ENCODE measurements around the gene GSG1L2. TPM values are rescaled to one million over a fixed set of nuclear protein-coding genes. Genes with fewer than 3 reads are reported as not detected.

Gene GSG1L2
- polyA plus RNA-seq, result not detected

GRCh38 chr17:9821921-9822320 is at the start of gene GSG1L2:
Gene GSG1L2, minus strand, starts transcription at chr17:9822079. Its CDS starts 8 bp downstream, at chr17:9822071.
- Mint-ChIP-seq H3K9me3 (no peaks in the 10 kb centered on the region), H3K36me3 (peaks cover 0 to 3% (median 0%) of the 10 kb centered on the region in 3 donors), H3K4me1 (no peaks in the 10 kb centered on the region), H3K4me3 (no peak within 1 kb of the TSS), H3K27me3 (ENCODE audit: low read depth in 3 of 3) (peaks cover 6 to 16% (median 10%) of the 10 kb centered on the region in 3 donors), H3K27ac (no peak within 1 kb of the TSS)
- no peak for DNase-seq

GRCh38 chr17:9868552-9868951 is 46.7 kb upstream of the GSG1L2 start:
- no peak for DNase-seq
- H3K27me3 Mint-ChIP-seq (ENCODE audit: low read depth in 3 of 3), result peaks cover 2 to 6% (median 6%) of the 10 kb centered on the region in 3 donors
- H3K27ac Mint-ChIP-seq, result no peak overlapping the region
- H3K9me3 Mint-ChIP-seq, result no peaks in the 10 kb centered on the region
- peaks cover 0 to 3% (median 0%) of the 10 kb centered on the region in 3 donors for H3K36me3 Mint-ChIP-seq
- H3K4me3 Mint-ChIP-seq, result no peak overlapping the region
- no peaks in the 10 kb centered on the region for H3K4me1 Mint-ChIP-seq

GRCh38 chr17:9865586-9865985 is 43.7 kb upstream of the GSG1L2 start:
- H3K36me3 Mint-ChIP-seq, result peaks cover 0 to 3% (median 0%) of the 10 kb centered on the region in 3 donors
- H3K4me1 Mint-ChIP-seq, result no peaks in the 10 kb centered on the region
- H3K9me3 Mint-ChIP-seq, result peaks cover 0 to 4% (median 0%) of the 10 kb centered on the region in 6 donors
- no peak overlapping the region for H3K4me3 Mint-ChIP-seq
- no peak overlapping the region for H3K27ac Mint-ChIP-seq
- H3K27me3 Mint-ChIP-seq (ENCODE audit: low read depth in 3 of 3), result peaks cover 2 to 7% (median 4%) of the 10 kb centered on the region in 3 donors
- DNase-seq, result no peak

- Mint-ChIP-seq H3K4me1 (no peaks in the 10 kb centered on the region), H3K27me3 (ENCODE audit: low read depth in 3 of 3) (peaks cover 2 to 13% (median 3%) of the 10 kb centered on the region in 3 donors), H3K27ac (no peak overlapping the region), H3K4me3 (no peak overlapping the region), H3K36me3 (peaks cover 0 to 2% (median 0%) of the 10 kb centered on the region in 3 donors), H3K9me3 (peaks cover 0 to 9% (median 2%) of the 10 kb centered on the region in 6 donors)
- DNase-seq, result no peak
Observed at GRCh38 chr17:9862949-9863348, 41.1 kb upstream of the GSG1L2 start.

GRCh38 chr17:9862220-9862619 is 40.3 kb upstream of the GSG1L2 start:
- H3K4me3 Mint-ChIP-seq, result no peak overlapping the region
- DNase-seq, result no peak
- no peaks in the 10 kb centered on the region for H3K36me3 Mint-ChIP-seq
- peaks cover 2 to 13% (median 3%) of the 10 kb centered on the region in 3 donors for H3K27me3 Mint-ChIP-seq (ENCODE audit: low read depth in 3 of 3)
- peaks cover 0 to 9% (median 2%) of the 10 kb centered on the region in 6 donors for H3K9me3 Mint-ChIP-seq
- H3K4me1 Mint-ChIP-seq, result no peaks in the 10 kb centered on the region
- H3K27ac Mint-ChIP-seq, result no peak overlapping the region

GRCh38 chr17:9860851-9861250 is 39.0 kb upstream of the GSG1L2 start:
- Mint-ChIP-seq H3K4me1 (no peaks in the 10 kb centered on the region), H3K36me3 (no peaks in the 10 kb centered on the region), H3K27ac (no peak overlapping the region), H3K4me3 (no peak overlapping the region), H3K27me3 (ENCODE audit: low read depth in 3 of 3) (peaks cover under 1 to 16% (median 3%) of the 10 kb centered on the region in 3 donors), H3K9me3 (peaks cover 0 to 9% (median 2%) of the 10 kb centered on the region in 6 donors)
- DNase-seq, result no peak

GRCh38 chr17:9859781-9860180 is 37.9 kb upstream of the GSG1L2 start:
- Mint-ChIP-seq H3K4me1 (no peaks in the 10 kb centered on the region), H3K36me3 (no peaks in the 10 kb centered on the region), H3K4me3 (no peak overlapping the region), H3K27ac (no peak overlapping the region), H3K9me3 (peaks cover 0 to 9% (median 2%) of the 10 kb centered on the region in 6 donors), H3K27me3 (ENCODE audit: low read depth in 3 of 3) (peaks cover 0 to 14% (median 3%) of the 10 kb centered on the region in 3 donors)
- DNase-seq, result no peak

- H3K27ac Mint-ChIP-seq, result no peak overlapping the region
- no peak overlapping the region for H3K4me3 Mint-ChIP-seq
- no peaks in the 10 kb centered on the region for H3K36me3 Mint-ChIP-seq
- no peaks in the 10 kb centered on the region for H3K4me1 Mint-ChIP-seq
- peaks cover 0 to 5% (median 3%) of the 10 kb centered on the region in 6 donors for H3K9me3 Mint-ChIP-seq
- no peak for DNase-seq
- H3K27me3 Mint-ChIP-seq (ENCODE audit: low read depth in 3 of 3), result peaks cover 0 to 22% (median 3%) of the 10 kb centered on the region in 3 donors
Observed at GRCh38 chr17:9855036-9855435, 33.2 kb upstream of the GSG1L2 start.

GRCh38 chr17:9854255-9854654 is 32.4 kb upstream of the GSG1L2 start:
- Mint-ChIP-seq H3K36me3 (no peaks in the 10 kb centered on the region), H3K4me3 (no peak overlapping the region), H3K27ac (no peak overlapping the region), H3K9me3 (peaks cover 0 to 5% (median 3%) of the 10 kb centered on the region in 6 donors), H3K4me1 (no peaks in the 10 kb centered on the region), H3K27me3 (ENCODE audit: low read depth in 3 of 3) (peaks cover 0 to 21% (median 0%) of the 10 kb centered on the region in 3 donors)
- no peak for DNase-seq

GRCh38 chr17:9850151-9850550 is 28.3 kb upstream of the GSG1L2 start:
- no peak overlapping the region for H3K4me3 Mint-ChIP-seq
- no peak for DNase-seq
- no peaks in the 10 kb centered on the region for H3K4me1 Mint-ChIP-seq
- H3K27ac Mint-ChIP-seq, result no peak overlapping the region
- no peaks in the 10 kb centered on the region for H3K36me3 Mint-ChIP-seq
- peaks cover 0 to 4% (median 0%) of the 10 kb centered on the region in 6 donors for H3K9me3 Mint-ChIP-seq
- H3K27me3 Mint-ChIP-seq (ENCODE audit: low read depth in 3 of 3), result peaks cover 0 to 13% (median 2%) of the 10 kb centered on the region in 3 donors

GRCh38 chr17:9845306-9845705 is 23.4 kb upstream of the GSG1L2 start:
- H3K27ac Mint-ChIP-seq, result no peak overlapping the region
- no peaks in the 10 kb centered on the region for H3K9me3 Mint-ChIP-seq
- H3K27me3 Mint-ChIP-seq (ENCODE audit: low read depth in 3 of 3), result peaks cover 2 to 6% (median 3%) of the 10 kb centered on the region in 3 donors
- DNase-seq, result no peak
- H3K4me3 Mint-ChIP-seq, result no peak overlapping the region
- no peaks in the 10 kb centered on the region for H3K36me3 Mint-ChIP-seq
- H3K4me1 Mint-ChIP-seq, result no peaks in the 10 kb centered on the region

GRCh38 chr17:9844153-9844552 is 22.3 kb upstream of the GSG1L2 start:
- no peaks in the 10 kb centered on the region for H3K9me3 Mint-ChIP-seq
- no peaks in the 10 kb centered on the region for H3K36me3 Mint-ChIP-seq
- no peak for DNase-seq
- no peak overlapping the region for H3K4me3 Mint-ChIP-seq
- H3K27me3 Mint-ChIP-seq (ENCODE audit: low read depth in 3 of 3), result peaks cover 2 to 6% (median 3%) of the 10 kb centered on the region in 3 donors
- H3K27ac Mint-ChIP-seq, result no peak overlapping the region
- H3K4me1 Mint-ChIP-seq, result no peaks in the 10 kb centered on the region

- no peak for DNase-seq
- Mint-ChIP-seq H3K27ac (no peak overlapping the region), H3K4me3 (no peak overlapping the region), H3K27me3 (ENCODE audit: low read depth in 3 of 3) (peaks cover 2 to 6% (median 3%) of the 10 kb centered on the region in 3 donors), H3K36me3 (no peaks in the 10 kb centered on the region), H3K9me3 (no peaks in the 10 kb centered on the region), H3K4me1 (no peaks in the 10 kb centered on the region)
Observed at GRCh38 chr17:9843152-9844010, 21.5 kb upstream of the GSG1L2 start.

- no peaks in the 10 kb centered on the region for H3K36me3 Mint-ChIP-seq
- H3K4me1 Mint-ChIP-seq, result no peaks in the 10 kb centered on the region
- no peak overlapping the region for H3K27ac Mint-ChIP-seq
- no peak for DNase-seq
- no peak overlapping the region for H3K4me3 Mint-ChIP-seq
- peaks cover 0 to 9% (median 3%) of the 10 kb centered on the region in 3 donors for H3K27me3 Mint-ChIP-seq (ENCODE audit: low read depth in 3 of 3)
- H3K9me3 Mint-ChIP-seq, result no peaks in the 10 kb centered on the region
Observed at GRCh38 chr17:9842057-9842758, 20.3 kb upstream of the GSG1L2 start.
